ENCODE measurements around the gene ASTE1. TPM values are rescaled to one million over a fixed set of nuclear protein-coding genes. Genes with fewer than 3 reads are reported as not detected.

ASTE1 gene
- polyA plus RNA-seq, 1 donor from 2014 or later, result 2.0 TPM

GRCh38 chr3:130992344-130992743, 34.3 kb downstream of the ASTE1 start:
- Histone ChIP-seq H3K4me2 (ENCODE audit: low read length) (no peak overlapping the region), H3K9me3 (ENCODE audit: low read length) (no peaks in the 10 kb centered on the region), H3K27me3 (ENCODE audit: insufficient read depth, low read depth, low read length) (no peaks in the 10 kb centered on the region), H3K9ac (ENCODE audit: low read length) (no peak overlapping the region), H3K36me3 (ENCODE audit: insufficient read depth, low read length) (peaks cover 11% of the 10 kb centered on the region), H2AFZ (ENCODE audit: low read depth, low read length) (no peak overlapping the region), H3K79me2 (replicated peaks; ENCODE audit: insufficient read depth, low read length) (no peaks in the 10 kb centered on the region), H3K9me2 (ENCODE audit: insufficient read depth, low read length) (no peaks in the 10 kb centered on the region), H3K27ac (ENCODE audit: low read length) (no peak overlapping the region), H3K4me3 (ENCODE audit: low read length) (no peak overlapping the region), H3F3A (ENCODE audit: insufficient read depth, low read length, poor library complexity, severe bottlenecking) (no peaks in the 10 kb centered on the region), H4K20me1 (ENCODE audit: insufficient read depth) (no peaks in the 10 kb centered on the region)
- TF ChIP-seq REST (IDR thresholded peaks at IDR 0.05; ENCODE audit: borderline replicate concordance) (no peak), EZH2 (IDR thresholded peaks at IDR 0.05; ENCODE audit: borderline replicate concordance, insufficient read depth, low read length, poor library complexity, severe bottlenecking) (no peak), RAD21 (conservative IDR thresholded peaks at IDR 0.05) (no peak), TAF1 (IDR thresholded peaks at IDR 0.05; ENCODE audit: low read depth) (no peak), POLR2AphosphoS5 (IDR thresholded peaks at IDR 0.05) (no peak), EP300 (conservative IDR thresholded peaks at IDR 0.05; ENCODE audit: poor library complexity, severe bottlenecking) (no peak), SMC3 (conservative IDR thresholded peaks at IDR 0.05; ENCODE audit: poor library complexity) (no peak), MXI1 (conservative IDR thresholded peaks at IDR 0.05; ENCODE audit: poor library complexity, severe bottlenecking) (no peak), CTCF (IDR thresholded peaks at IDR 0.05; ENCODE audit: poor library complexity, severe bottlenecking) (no peak)

- H3K36me3 ChIP-seq (ENCODE audit: insufficient read depth, low read length), result peaks cover 11% of the 10 kb centered on the region
- no peak overlapping the region for H3K4me3 ChIP-seq (ENCODE audit: low read length)
- no peak for TF ChIP-seq REST (IDR thresholded peaks at IDR 0.05; ENCODE audit: borderline replicate concordance)
- TF ChIP-seq POLR2AphosphoS5 (IDR thresholded peaks at IDR 0.05), result no peak
- TF ChIP-seq RAD21 (conservative IDR thresholded peaks at IDR 0.05), result no peak
- TF ChIP-seq TAF1 (IDR thresholded peaks at IDR 0.05; ENCODE audit: low read depth), result no peak
- TF ChIP-seq SMC3 (conservative IDR thresholded peaks at IDR 0.05; ENCODE audit: poor library complexity), result no peak
- no peak for TF ChIP-seq CTCF (IDR thresholded peaks at IDR 0.05; ENCODE audit: poor library complexity, severe bottlenecking)
- no peak for TF ChIP-seq EP300 (conservative IDR thresholded peaks at IDR 0.05; ENCODE audit: poor library complexity, severe bottlenecking)
- TF ChIP-seq EZH2 (IDR thresholded peaks at IDR 0.05; ENCODE audit: borderline replicate concordance, insufficient read depth, low read length, poor library complexity, severe bottlenecking), result no peak
- TF ChIP-seq MXI1 (conservative IDR thresholded peaks at IDR 0.05; ENCODE audit: poor library complexity, severe bottlenecking), result no peak
- no peaks in the 10 kb centered on the region for H3F3A ChIP-seq (ENCODE audit: insufficient read depth, low read length, poor library complexity, severe bottlenecking)
- no peak overlapping the region for H3K9ac ChIP-seq (ENCODE audit: low read length)
- no peaks in the 10 kb centered on the region for H3K9me2 ChIP-seq (ENCODE audit: insufficient read depth, low read length)
- no peaks in the 10 kb centered on the region for H3K79me2 ChIP-seq (replicated peaks; ENCODE audit: insufficient read depth, low read length)
- no peaks in the 10 kb centered on the region for H3K27me3 ChIP-seq (ENCODE audit: insufficient read depth, low read depth, low read length)
- H2AFZ ChIP-seq (ENCODE audit: low read depth, low read length), result no peak overlapping the region
- H4K20me1 ChIP-seq (ENCODE audit: insufficient read depth), result no peaks in the 10 kb centered on the region
- H3K9me3 ChIP-seq (ENCODE audit: low read length), result no peaks in the 10 kb centered on the region
- H3K4me2 ChIP-seq (ENCODE audit: low read length), result no peak overlapping the region
- H3K27ac ChIP-seq (ENCODE audit: low read length), result no peak overlapping the region
Observed at GRCh38 chr3:130991126-130991525, 35.5 kb downstream of the ASTE1 start.

All from neural cell (in vitro differentiated cells).